Left colon (tissue), 2 donors: ENCODE measurements around the gene PEPD. TPM values are rescaled to one million over a fixed set of nuclear protein-coding genes. Genes with fewer than 3 reads are reported as not detected.

ENCODE experiments used
- ATAC-seq: fragments of 200-7000 bp; cut with Tn5 transposase; one replicate; pipeline ENCODE4 v1.9.1; 2020; ENCODE audit warnings: mild to moderate bottlenecking, moderate library complexity
- DNase-seq, 2 donors: peaks; one replicate each; pipeline ENCODE4 v3.0.0-alpha.2; 2020
- intact Hi-C, 2 donors: fragments of 100-400 bp; cut with DNase I in 1 of 2; cut with micrococcal nuclease in 1 of 2; formaldehyde crosslinking; loops; one replicate each; pipeline versions ENCODE4 v1.11.2 to v1.14.0; 2022; cut with DNase I, micrococcal nuclease
- total RNA-seq, 2 donors: library from RNA; stranded (reverse); fragmentation: NEBNext Ultra II Directional; extraction: Animal tissue kit (Norgen Biotek cat#: 25700); gene quantifications; one replicate each; pipeline ENCODE4 v1.2.1, GENCODE V29; 2021
- donor health status: DM: no; HTN: no; CAD: no.
- donor health status: DM: yes; HTN: yes; CAD: no.

PEPD gene
- total RNA-seq, 2 donors from 2014 or later = 35.7 to 86.1 TPM

DNA sequence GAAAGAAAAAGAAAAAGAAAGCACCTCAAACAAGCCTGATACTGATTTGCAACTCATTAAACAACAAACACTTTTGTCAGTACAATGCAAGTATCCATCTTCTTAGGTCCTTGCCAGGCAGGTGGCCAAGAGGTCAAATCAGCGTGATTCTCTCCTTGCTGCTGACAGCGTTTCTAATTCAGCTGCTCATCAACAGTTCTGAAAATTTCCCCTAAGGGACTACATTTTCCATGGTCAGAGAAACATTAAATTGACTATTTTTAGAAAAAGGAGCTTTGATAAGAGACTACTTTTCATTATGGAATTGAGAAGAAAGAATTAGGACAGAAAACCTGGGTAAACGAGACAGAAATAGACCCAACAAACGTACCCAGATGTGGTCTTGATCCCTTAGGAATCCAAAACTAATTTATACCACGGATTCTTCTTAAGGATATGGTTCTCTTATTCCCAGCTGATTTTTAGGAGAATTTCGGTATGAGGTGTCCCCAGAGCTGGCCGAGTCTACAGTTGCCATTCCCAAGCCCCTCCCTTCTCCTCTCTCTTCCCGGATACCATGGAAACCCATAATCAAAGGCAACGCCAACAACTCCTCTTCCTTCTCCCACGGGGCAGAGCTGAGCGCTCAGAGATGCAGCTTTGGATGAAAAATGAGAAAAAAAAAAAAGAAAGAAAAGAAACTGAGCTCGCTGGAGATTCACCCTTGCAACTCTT is 177.6 kb downstream of the PEPD start:
- intact Hi-C loops = no loop called here
- peak; percentile 43 for ATAC-seq

DNA sequence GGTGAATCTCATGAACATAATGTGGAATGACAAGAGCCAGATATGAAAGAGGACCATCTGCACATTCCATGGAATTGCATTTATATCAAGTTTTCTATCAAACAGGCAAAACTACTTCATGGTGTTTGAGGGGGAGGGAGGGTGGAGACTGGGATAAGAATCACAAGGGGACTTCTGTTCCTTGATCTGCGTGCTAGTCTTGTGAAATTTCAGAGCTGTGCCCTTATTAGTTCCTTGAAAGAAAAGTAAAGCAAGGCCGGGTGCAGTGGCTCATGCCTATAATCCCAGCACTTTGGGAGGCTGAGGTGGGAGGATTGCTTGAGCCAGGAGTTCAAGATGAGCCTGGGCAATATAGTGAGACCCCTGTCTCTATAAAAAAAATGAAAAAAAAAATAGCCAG is 178.3 kb downstream of the PEPD start:
- DNase-seq (no peak), ATAC-seq (no peak)
- intact Hi-C loops = no loop called here

More for the DNA sequence above, 177.6 kb downstream of the PEPD start:
- DNase-seq = no peak

DNA sequence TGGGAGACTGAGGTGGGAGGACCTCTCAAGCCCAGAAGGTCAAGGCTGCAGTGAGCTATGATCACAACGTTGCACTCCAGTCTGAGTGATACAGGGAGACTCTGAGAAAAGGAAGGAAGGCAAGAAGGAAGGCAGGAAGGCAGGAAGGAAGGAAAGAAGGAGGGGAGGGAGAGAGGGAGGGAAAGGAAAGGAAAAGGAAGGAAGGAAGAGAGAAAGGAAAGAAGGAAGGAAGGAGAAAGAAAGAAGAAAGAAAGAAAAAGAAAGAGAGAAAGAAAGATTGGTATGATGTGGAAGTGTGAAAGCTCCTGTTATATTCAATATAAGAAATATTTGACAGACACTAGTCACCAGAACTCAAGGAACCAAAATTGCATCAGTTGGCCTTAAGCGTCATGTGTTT is 180.6 kb downstream of the PEPD start:
- ATAC-seq (no peak), DNase-seq (no peak)
- intact Hi-C loops = no loop called here

- intact Hi-C loops = no loop called here
Observed at GRCh38 chr19:33339016-33339984, 182.3 kb downstream of the PEPD start.

More at GRCh38 chr19:33339016-33339984, 182.3 kb downstream of the PEPD start:
- DNase-seq (no peak), ATAC-seq (peak; percentile 82)

Other genes with a start within 250 kb of the PEPD start
- 10 to 100 TPM; 70.6 to 73.5 TPM for gene CEBPA, start 219.3 kb downstream of the PEPD start, total RNA-seq
- gene CEBPG, start 148.1 kb downstream of the PEPD start, total RNA-seq = 10 to 100 TPM; 70.1 to 73.2 TPM
- not detected for gene CHST8, start 100.2 kb upstream of the PEPD start, total RNA-seq